ENCODE measurements around the gene C8G.

DNA sequence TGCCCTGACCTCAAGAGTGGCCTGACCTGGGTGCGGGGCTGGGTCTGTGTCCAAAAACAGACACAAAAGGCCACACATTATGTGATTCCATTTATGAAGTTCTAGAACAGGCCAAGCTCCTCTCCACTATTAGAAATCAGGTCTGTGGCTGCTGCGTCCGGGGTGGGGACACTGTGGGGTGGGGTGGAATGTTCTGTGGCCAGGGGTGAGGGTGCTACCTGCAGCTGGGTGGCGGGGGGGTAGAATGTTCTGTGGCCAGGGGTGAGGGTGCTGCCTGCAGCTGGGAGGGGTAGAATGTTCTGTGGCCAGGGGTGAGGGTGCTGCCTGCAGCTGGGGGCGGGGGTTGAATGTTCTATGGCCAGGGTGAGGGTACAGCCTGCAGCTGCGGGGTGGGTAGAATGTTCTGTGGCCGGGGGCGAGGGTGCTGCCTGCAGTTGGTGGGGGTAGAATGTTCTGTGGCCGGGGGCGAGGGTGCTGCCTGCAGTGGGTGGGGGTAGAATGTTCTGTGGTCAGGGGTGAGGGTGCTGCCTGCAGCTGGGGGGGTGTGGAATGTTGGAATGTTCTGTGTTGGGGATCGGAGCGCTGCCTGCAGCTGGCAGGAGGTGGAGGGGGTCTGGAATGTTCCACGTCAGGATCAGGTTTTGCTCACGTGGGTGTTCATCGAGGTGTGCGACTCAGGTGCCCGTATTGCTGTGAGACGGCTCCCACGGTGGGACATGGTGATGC lies 15.3 kb downstream of the C8G start:
- TF ChIP-seq, protein P1, sequence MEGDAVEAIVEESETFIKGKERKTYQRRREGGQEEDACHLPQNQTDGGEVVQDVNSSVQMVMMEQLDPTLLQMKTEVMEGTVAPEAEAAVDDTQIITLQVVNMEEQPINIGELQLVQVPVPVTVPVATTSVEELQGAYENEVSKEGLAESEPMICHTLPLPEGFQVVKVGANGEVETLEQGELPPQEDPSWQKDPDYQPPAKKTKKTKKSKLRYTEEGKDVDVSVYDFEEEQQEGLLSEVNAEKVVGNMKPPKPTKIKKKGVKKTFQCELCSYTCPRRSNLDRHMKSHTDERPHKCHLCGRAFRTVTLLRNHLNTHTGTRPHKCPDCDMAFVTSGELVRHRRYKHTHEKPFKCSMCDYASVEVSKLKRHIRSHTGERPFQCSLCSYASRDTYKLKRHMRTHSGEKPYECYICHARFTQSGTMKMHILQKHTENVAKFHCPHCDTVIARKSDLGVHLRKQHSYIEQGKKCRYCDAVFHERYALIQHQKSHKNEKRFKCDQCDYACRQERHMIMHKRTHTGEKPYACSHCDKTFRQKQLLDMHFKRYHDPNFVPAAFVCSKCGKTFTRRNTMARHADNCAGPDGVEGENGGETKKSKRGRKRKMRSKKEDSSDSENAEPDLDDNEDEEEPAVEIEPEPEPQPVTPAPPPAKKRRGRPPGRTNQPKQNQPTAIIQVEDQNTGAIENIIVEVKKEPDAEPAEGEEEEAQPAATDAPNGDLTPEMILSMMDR (IDR thresholded peaks at IDR 0.05 in 4 of 5, conservative IDR thresholded peaks at IDR 0.05 in 1 of 5): no peak
- no peak for TF ChIP-seq POLR2A (IDR thresholded peaks at IDR 0.05)
